Bronchial epithelial cell (primary cell): ENCODE results near the gene TMEM40. TPM values are rescaled to one million over a fixed set of nuclear protein-coding genes. Genes with fewer than 3 reads are reported as not detected.

Source experiments
- DNase-seq: peaks from one replicate; pipeline ENCODE4 v3.0.0-alpha.2; 2010; ENCODE audit warnings: low read depth
- FAIRE-seq: peaks from 2 replicates; lab custom pipeline; 2011; peaks lifted over from hg19 to GRCh38; lab: Jason Lieb, UNC
- H3K27me3 ChIP-seq: 2 replicates; pipeline ENCODE4 v1.5.1; 2011; ENCODE audit warnings: low read length; ENCODE audit not compliant: control insufficient read depth, insufficient read depth
- H3K36me3 ChIP-seq: 2 replicates; pipeline ENCODE4 v1.5.1; 2011; ENCODE audit warnings: low read length; ENCODE audit not compliant: control insufficient read depth, insufficient read depth
- H3K4me3 ChIP-seq: 2 replicates; pipeline ENCODE4 v1.5.1; 2011; ENCODE audit warnings: mild to moderate bottlenecking, low read depth, low read length, control low read depth
- total RNA-seq: library from RNA; depleted of rRNA; stranded (reverse); fragments of >200 nt; gene quantifications from 2 replicates; pipeline ENCODE4 v1.2.1, GENCODE V29; 2014
- TF ChIP-seq, protein P1 (sequence below): IDR thresholded peaks from 2 replicates; pipeline ENCODE4 v1.5.1; 2011; ENCODE audit warnings: mild to moderate bottlenecking, moderate library complexity, low read length, control low read depth, inconsistent platforms; ENCODE audit not compliant: insufficient read depth, severe bottlenecking

Gene TMEM40, protein sequence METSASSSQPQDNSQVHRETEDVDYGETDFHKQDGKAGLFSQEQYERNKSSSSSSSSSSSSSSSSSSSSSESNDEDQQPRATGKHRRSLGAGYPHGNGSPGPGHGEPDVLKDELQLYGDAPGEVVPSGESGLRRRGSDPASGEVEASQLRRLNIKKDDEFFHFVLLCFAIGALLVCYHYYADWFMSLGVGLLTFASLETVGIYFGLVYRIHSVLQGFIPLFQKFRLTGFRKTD
- 19.0 and 43.8 TPM in 2 replicates for total RNA-seq

DNA sequence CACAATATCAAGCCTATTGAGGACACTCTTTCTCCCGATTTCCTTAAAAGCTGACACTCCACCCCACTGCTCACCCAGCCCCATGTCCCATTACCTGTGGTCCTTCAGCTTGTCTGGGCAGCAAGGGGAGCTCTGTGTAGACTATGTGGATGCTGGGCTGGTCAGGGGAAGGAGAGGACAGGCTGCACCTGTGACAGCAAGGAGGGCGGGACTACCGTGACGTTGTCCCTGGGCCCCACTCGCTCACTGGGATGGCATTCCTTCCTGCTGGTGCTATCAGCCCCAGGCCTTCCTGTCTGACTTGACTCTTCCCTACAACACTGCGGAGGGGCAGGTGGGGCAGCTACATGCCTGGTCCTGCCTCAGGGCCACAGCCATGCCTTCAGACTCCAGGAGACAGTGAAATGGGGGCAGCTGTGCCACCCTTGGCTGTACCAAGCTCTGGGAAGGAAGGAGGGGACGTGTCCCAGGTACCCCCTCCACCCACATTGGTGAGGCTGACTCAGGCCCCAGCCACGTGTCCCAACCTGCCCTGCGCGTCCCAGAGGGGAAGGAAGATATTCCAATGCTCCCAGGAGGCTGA lies at the start of gene TMEM40:
TMEM40 (minus strand) TSS at position 163 of the 583 bp plus-strand sequence. CDS start 9,427 bp downstream, outside the sequence.
- peak; percentile 99 for DNase-seq
- TF ChIP-seq, protein P1, sequence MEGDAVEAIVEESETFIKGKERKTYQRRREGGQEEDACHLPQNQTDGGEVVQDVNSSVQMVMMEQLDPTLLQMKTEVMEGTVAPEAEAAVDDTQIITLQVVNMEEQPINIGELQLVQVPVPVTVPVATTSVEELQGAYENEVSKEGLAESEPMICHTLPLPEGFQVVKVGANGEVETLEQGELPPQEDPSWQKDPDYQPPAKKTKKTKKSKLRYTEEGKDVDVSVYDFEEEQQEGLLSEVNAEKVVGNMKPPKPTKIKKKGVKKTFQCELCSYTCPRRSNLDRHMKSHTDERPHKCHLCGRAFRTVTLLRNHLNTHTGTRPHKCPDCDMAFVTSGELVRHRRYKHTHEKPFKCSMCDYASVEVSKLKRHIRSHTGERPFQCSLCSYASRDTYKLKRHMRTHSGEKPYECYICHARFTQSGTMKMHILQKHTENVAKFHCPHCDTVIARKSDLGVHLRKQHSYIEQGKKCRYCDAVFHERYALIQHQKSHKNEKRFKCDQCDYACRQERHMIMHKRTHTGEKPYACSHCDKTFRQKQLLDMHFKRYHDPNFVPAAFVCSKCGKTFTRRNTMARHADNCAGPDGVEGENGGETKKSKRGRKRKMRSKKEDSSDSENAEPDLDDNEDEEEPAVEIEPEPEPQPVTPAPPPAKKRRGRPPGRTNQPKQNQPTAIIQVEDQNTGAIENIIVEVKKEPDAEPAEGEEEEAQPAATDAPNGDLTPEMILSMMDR = no peak
- no peaks in the 10 kb centered on the region for H3K36me3 ChIP-seq
- FAIRE-seq = peak; percentile 96
- H3K4me3 ChIP-seq = peak within 1 kb of the TSS; percentile 62
- H3K27me3 ChIP-seq = no peaks in the 10 kb centered on the region

DNA sequence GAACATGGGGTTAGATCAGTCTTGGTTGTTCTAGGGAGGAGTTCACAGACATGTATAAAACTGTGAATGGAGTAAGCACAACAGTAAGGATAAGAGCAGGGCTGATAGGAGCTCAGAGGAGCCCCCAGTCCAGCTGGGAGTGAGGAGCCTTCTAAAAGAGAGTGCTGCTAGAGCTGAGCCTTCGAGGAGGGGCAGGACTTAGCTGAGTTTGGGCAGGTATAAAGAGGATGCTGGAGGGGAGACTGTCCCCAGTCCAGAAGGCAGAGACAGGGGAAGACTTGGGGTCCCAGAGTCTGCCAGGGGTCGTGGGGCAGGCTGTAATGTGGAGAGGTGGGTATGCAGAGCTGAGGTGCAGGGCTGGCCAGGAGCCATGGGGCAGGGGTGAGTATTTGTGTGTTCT lies 49.5 kb upstream of the TMEM40 start:
- H3K4me3 ChIP-seq = no peak overlapping the region
- FAIRE-seq = no peak
- H3K36me3 ChIP-seq = no peaks in the 10 kb centered on the region
- TF ChIP-seq, protein P1 = no peak
- DNase-seq = no peak
- H3K27me3 ChIP-seq = no peaks in the 10 kb centered on the region

DNA sequence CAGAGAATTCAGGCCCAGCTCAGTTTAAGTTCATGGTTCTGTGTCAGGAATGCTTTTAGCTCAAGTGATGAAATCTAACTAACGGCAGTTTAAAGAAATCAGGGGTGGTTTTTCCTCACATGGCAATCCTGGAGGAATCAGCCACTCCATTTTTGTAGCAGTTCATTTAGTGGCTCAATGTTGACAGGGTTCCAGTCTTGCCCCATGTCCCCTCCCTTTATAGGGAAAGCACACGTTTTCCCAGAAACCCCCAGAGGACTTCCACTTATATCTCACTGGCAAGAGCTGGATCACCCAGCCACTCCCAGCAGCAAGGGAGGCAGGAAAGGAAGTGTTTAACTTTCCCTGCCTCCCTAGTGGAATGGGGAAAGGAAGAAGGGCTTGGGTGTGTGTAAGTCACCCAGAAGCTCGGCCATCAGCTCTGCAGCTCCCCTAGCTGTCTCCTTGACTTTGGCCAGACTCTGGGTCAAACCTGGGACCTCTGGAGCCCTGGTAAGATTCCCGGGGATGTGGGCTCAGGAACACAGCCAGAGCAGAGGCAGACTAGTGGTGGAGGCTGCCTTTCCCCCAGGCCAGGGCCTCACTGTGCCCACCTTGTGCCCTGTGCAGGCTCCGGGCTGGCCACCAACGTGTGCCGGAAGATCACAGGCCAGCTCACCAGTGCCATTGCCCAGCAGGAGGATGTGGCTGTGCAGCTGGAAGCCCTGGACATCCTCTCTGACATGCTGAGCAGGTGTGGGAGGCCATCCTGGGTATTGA lies 48.7 kb upstream of the TMEM40 start:
- TF ChIP-seq, protein P1 = no peak
- H3K4me3 ChIP-seq = no peak overlapping the region
- FAIRE-seq = no peak
- no peaks in the 10 kb centered on the region for H3K27me3 ChIP-seq
- H3K36me3 ChIP-seq = no peaks in the 10 kb centered on the region
- DNase-seq = no peak

DNA sequence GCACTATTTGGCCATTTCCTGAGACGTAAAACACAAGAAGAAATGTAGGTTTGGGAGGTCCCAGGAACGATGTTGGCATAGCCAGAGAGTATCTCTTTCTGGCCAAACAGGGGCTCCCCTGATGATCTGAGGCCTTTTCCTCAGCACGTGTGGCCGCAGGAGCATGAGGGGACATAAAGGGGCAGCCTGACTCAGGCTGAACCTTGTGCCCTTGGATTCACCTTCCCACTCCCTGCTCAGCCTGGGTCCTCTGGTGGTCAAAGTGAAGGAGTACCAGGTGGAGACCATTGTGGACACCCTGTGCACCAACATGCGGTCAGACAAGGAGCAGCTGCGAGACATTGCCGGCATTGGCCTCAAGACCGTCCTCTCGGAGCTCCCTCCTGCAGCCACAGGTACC lies 48.0 kb upstream of the TMEM40 start:
- FAIRE-seq (no peak), DNase-seq (no peak)
- no peak overlapping the region for H3K4me3 ChIP-seq
- H3K27me3 ChIP-seq = no peaks in the 10 kb centered on the region
- H3K36me3 ChIP-seq = no peaks in the 10 kb centered on the region
- TF ChIP-seq, protein P1 = no peak

DNA sequence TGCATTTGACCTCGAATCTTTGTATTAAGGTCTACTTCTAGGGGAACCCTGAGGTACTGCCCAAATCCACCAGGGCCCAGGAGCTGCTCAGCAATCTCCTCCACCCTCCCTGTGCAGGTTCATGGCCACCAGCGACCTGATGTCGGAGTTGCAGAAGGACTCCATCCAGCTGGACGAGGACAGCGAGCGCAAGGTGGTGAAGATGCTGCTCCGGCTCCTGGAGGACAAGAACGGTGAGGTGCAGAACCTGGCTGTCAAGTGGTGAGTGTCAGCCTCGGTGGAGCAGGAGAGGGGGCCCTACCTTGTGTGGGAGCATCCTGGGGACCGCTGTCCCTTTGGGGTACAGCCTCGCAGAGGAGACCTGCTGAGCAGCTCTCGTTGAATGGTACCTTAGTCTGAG lies 44.3 kb upstream of the TMEM40 start:
- no peaks in the 10 kb centered on the region for H3K36me3 ChIP-seq
- no peak for FAIRE-seq
- H3K4me3 ChIP-seq = no peak overlapping the region
- no peak for DNase-seq
- H3K27me3 ChIP-seq = no peaks in the 10 kb centered on the region
- TF ChIP-seq, protein P1 = no peak
